Adrenal gland (tissue), 5 donors: ENCODE results near the gene PIEZO2.

Experiments
- CTCF ChIP-seq, 6 experiments: fragments of 450-650 bp in 4 of 6; fragments of 200-600 bp in 2 of 6; sonication (generic) in 1 of 6; IDR thresholded peaks; 1 replicate in 5 of 6; 2 replicates in 1 of 6; pipeline versions ENCODE4 v1.5.1 to v1.8.0; 2016 to 2021; ENCODE audit warnings: antibody characterized with exemption in 6 of 6, mild to moderate bottlenecking in 2 of 6, moderate library complexity in 1 of 6
- POLR2A ChIP-seq, 2 donors: fragments of 450-650 bp; IDR thresholded peaks; one replicate each; pipeline ENCODE4 v1.6.1; 2017; ENCODE audit warnings: antibody characterized with exemption in 2 of 2, mild to moderate bottlenecking in 2 of 2, moderate library complexity in 1 of 2
- donor health status: DM: no; HTN: no; CAD: no.

GRCh38 chr18:11066038-11066437 lies 83.3 kb downstream of the PIEZO2 start:
- TF ChIP-seq CTCF (IDR thresholded peaks at IDR 0.05): no peak
- no peak for TF ChIP-seq POLR2A (IDR thresholded peaks at IDR 0.05)
